Fibroblast of lung (primary cell): Measurements from ENCODE around the gene UBE2E2.

Experiments
- CTCF ChIP-seq, 2 donors: IDR thresholded peaks in 1 of 2; conservative IDR thresholded peaks in 1 of 2; 1 replicate in 1 of 2; 2 replicates in 1 of 2; pipeline ENCODE4 v1.5.1; 2011 to 2012; ENCODE audit warnings: low read length in 2 of 2, control low read depth in 1 of 2, inconsistent platforms in 1 of 2, low read depth in 1 of 2, mild to moderate bottlenecking in 1 of 2
- EZH2 ChIP-seq: IDR thresholded peaks from 2 replicates; pipeline ENCODE4 v1.5.1; 2012; ENCODE audit warnings: low read length, control low read depth, mild to moderate bottlenecking; ENCODE audit errors: missing control alignments

- TF ChIP-seq CTCF (conservative IDR thresholded peaks at IDR 0.05 in 1 of 2, IDR thresholded peaks at IDR 0.05 in 1 of 2; ENCODE audit: low read depth in 1 of 2, low read length in 2 of 2) (no peak), EZH2 (no peak)
Measured at GRCh38 chr3:23343509-23343908, 140.4 kb downstream of the UBE2E2 start.
